ENCODE measurements around the gene DUSP8. TPM values are rescaled to one million over a fixed set of nuclear protein-coding genes. Genes with fewer than 3 reads are reported as not detected.
"Not testable (repeated sequence)": the region's sequence is repeated elsewhere in the genome, so short reads cannot be mapped to it uniquely, and the experiment has no call there.

Gene DUSP8
- total and polyA plus RNA-seq, 2 experiments from 2014 or later, result 0.11 TPM; not detected in 1

DNA sequence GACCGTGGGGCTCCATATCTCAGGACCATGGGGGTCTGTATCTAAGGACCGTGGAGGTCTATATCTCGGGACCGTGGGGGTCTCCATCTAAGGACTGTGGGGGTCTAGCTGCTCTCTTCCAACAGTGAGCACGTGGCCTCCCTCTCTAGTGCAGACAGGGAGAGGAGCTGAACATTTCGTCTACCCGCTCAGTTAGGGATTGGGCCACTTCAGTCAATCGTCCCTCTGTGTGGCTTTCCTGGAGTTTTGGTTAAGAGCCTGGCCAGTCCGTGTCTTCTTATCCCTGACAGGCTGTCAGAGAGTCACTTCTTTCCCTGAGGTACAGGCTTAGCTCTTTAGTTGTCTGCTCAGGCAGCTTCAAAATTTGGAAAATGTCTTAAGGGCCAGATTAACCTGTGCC lies 9.9 kb upstream of the DUSP8 start:
- Histone ChIP-seq H3F3A (ENCODE audit: insufficient read depth) (no peaks in the 10 kb centered on the region), H3K9me3 (ENCODE audit: low read depth) (no peaks in the 10 kb centered on the region)

DNA sequence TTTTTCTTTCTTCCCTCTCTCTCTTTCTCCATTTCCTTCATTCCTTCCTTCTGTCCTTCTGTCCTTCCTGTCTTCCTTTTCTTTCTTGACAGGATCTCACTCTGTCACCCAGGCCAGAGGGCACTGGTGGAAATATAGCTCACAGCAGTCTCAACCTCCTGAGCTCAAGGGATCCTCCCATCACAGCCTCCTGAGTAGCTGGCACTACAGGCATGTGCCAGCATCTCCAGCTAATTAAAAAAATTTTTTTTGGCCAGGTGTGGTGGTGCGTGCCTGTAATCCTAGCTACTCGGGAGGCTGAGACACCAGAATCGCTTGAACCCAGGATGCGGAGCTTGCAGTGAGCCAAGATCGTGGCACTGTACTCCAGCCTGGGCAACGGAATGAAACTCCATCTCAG lies 4.8 kb upstream of the DUSP8 start:
- H2AFZ ChIP-seq, result no peak overlapping the region
- H3F3A ChIP-seq (ENCODE audit: insufficient read depth), result 0 out of 2 replicates have a peak, but pooled peaks cover 3% of the 10 kb centered on the region
- no peak overlapping the region for H3K27ac ChIP-seq
- TF ChIP-seq EZH2phosphoT487 (IDR thresholded peaks at IDR 0.05; ENCODE audit: insufficient read depth, low read depth) (no peak), EZH2 (IDR thresholded peaks at IDR 0.05; ENCODE audit: insufficient read depth, poor library complexity, severe bottlenecking) (no peak)
- H3K9ac ChIP-seq, result no peak overlapping the region
- no peak overlapping the region for H3K4me3 ChIP-seq
- no peaks in the 10 kb centered on the region for H3K9me2 ChIP-seq (ENCODE audit: insufficient read depth)
- peaks cover 12% of the 10 kb centered on the region for H3K27me3 ChIP-seq (replicated peaks; ENCODE audit: insufficient read depth)
- no peaks in the 10 kb centered on the region for H3K4me1 ChIP-seq (ENCODE audit: insufficient read depth)
- H3K36me3 ChIP-seq (ENCODE audit: low read depth), result no peaks in the 10 kb centered on the region
- 56 to 63% methylated on average over 6 of the region's 6 CpGs for WGBS, 2 experiments (ENCODE audit: low coverage in 1 of 2, low lambda C conversion rate in 2 of 2, missing lambda C conversion rate in 2 of 2)
- no peak overlapping the region for H3K4me2 ChIP-seq (ENCODE audit: unreplicated experiment)
- DNase-seq, result no peak
- no peaks in the 10 kb centered on the region for H3K9me3 ChIP-seq (ENCODE audit: low read depth)
- H4K20me1 ChIP-seq (ENCODE audit: insufficient read depth), result no peaks in the 10 kb centered on the region
- no peaks in the 10 kb centered on the region for H3K79me2 ChIP-seq (ENCODE audit: insufficient read depth)
- in situ Hi-C loops (cut with MboI), result no loop called here

More for the DNA sequence above, 9.9 kb upstream of the DUSP8 start:
- Histone ChIP-seq H3K9me2 (ENCODE audit: insufficient read depth) (no peaks in the 10 kb centered on the region), H3K9ac (no peak overlapping the region), H3K4me1 (ENCODE audit: insufficient read depth) (no peaks in the 10 kb centered on the region), H3K36me3 (ENCODE audit: low read depth) (no peaks in the 10 kb centered on the region), H3K4me2 (ENCODE audit: unreplicated experiment) (no peak overlapping the region), H2AFZ (no peak overlapping the region), H4K20me1 (ENCODE audit: insufficient read depth) (no peaks in the 10 kb centered on the region), H3K4me3 (no peak overlapping the region), H3K79me2 (ENCODE audit: insufficient read depth) (no peaks in the 10 kb centered on the region), H3K27me3 (replicated peaks; ENCODE audit: insufficient read depth) (peaks cover 24% of the 10 kb centered on the region; the same call in 1 of the 2 replicates), H3K27ac (no peak overlapping the region)
- WGBS, 2 experiments (ENCODE audit: low coverage in 1 of 2, low lambda C conversion rate in 2 of 2, missing lambda C conversion rate in 2 of 2), result 50 to 51% methylated on average over 9 of the region's 9 CpGs
- in situ Hi-C loops (cut with MboI), result no loop called here
- TF ChIP-seq EZH2phosphoT487 (IDR thresholded peaks at IDR 0.05; ENCODE audit: insufficient read depth, low read depth) (no peak), EZH2 (IDR thresholded peaks at IDR 0.05; ENCODE audit: insufficient read depth, poor library complexity, severe bottlenecking) (no peak)
- DNase-seq, result no peak

- H2AFZ ChIP-seq, result not testable (repeated sequence)
Observed at GRCh38 chr11:1575756-1576155, 3.7 kb upstream of the DUSP8 start.

DNA sequence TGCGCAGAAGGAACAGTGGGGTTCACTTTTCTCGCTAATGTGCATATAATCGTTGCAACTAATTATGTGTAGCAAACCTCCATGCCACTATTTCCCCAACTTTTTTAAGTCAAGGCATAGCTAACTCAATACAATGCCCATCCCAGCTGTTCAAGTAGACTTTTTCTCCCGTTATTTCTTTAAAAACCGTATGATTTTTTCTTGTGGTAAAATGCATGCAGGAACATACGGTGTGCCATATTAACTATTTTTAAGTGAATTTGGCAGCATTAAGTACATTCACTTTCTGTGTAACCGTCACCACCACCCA lies 2.8 kb upstream of the DUSP8 start:
- 0 out of 2 replicates have a peak, but pooled peaks cover 3% of the 10 kb centered on the region for H3F3A ChIP-seq (ENCODE audit: insufficient read depth)
- no peak for DNase-seq
- H3K27ac ChIP-seq, result no peak overlapping the region
- H3K36me3 ChIP-seq (ENCODE audit: low read depth), result no peaks in the 10 kb centered on the region
- H2AFZ ChIP-seq, result no peak overlapping the region
- no peak overlapping the region for H3K4me2 ChIP-seq (ENCODE audit: unreplicated experiment)
- WGBS, 2 experiments (ENCODE audit: low coverage in 1 of 2, low lambda C conversion rate in 2 of 2, missing lambda C conversion rate in 2 of 2), result 3% methylated on average over 7 of the region's 7 CpGs
- H3K79me2 ChIP-seq (ENCODE audit: insufficient read depth), result no peaks in the 10 kb centered on the region
- H3K4me1 ChIP-seq (ENCODE audit: insufficient read depth), result no peaks in the 10 kb centered on the region
- H3K9me2 ChIP-seq (ENCODE audit: insufficient read depth), result no peaks in the 10 kb centered on the region
- no peaks in the 10 kb centered on the region for H3K9me3 ChIP-seq (ENCODE audit: low read depth)
- TF ChIP-seq EZH2phosphoT487 (IDR thresholded peaks at IDR 0.05; ENCODE audit: insufficient read depth, low read depth) (no peak), EZH2 (IDR thresholded peaks at IDR 0.05; ENCODE audit: insufficient read depth, poor library complexity, severe bottlenecking) (no peak)
- H3K9ac ChIP-seq, result no peak overlapping the region
- peaks cover 21% of the 10 kb centered on the region for H3K27me3 ChIP-seq (replicated peaks; ENCODE audit: insufficient read depth)
- no peak overlapping the region for H3K4me3 ChIP-seq
- H4K20me1 ChIP-seq (ENCODE audit: insufficient read depth), result no peaks in the 10 kb centered on the region
- in situ Hi-C loops (cut with MboI), result no loop called here

More at GRCh38 chr11:1575756-1576155, 3.7 kb upstream of the DUSP8 start:
- H3K9me3 ChIP-seq (ENCODE audit: low read depth); H3K4me3 ChIP-seq; H3K9me2 ChIP-seq (ENCODE audit: insufficient read depth); in situ Hi-C loops (cut with MboI); H3K4me1 ChIP-seq (ENCODE audit: insufficient read depth); H3K4me2 ChIP-seq (ENCODE audit: unreplicated experiment); H4K20me1 ChIP-seq (ENCODE audit: insufficient read depth); H3K9ac ChIP-seq; H3F3A ChIP-seq (ENCODE audit: insufficient read depth); H3K79me2 ChIP-seq (ENCODE audit: insufficient read depth); H3K36me3 ChIP-seq (ENCODE audit: low read depth); DNase-seq; H3K27ac ChIP-seq: not testable (repeated sequence)
- 65 to 70% methylated on average over 16 of the region's 16 CpGs for WGBS, 2 experiments (ENCODE audit: low coverage in 1 of 2, low lambda C conversion rate in 2 of 2, missing lambda C conversion rate in 2 of 2)
- peaks cover 18% of the 10 kb centered on the region for H3K27me3 ChIP-seq (replicated peaks; ENCODE audit: insufficient read depth)
